ENCODE measurements around the gene GPR45.

Gene GPR45

GRCh38 chr2:105254531-105255210, 13.1 kb downstream of the GPR45 start:
- no peak for DNase-seq

GRCh38 chr2:105255979-105256378, 14.4 kb downstream of the GPR45 start:
- DNase-seq: no peak

- DNase-seq: no peak
Measured at GRCh38 chr2:105256431-105257047, 15.0 kb downstream of the GPR45 start.

- no peak for DNase-seq
Measured at GRCh38 chr2:105257981-105258380, 16.4 kb downstream of the GPR45 start.

GRCh38 chr2:105258835-105259350, 17.4 kb downstream of the GPR45 start:
- DNase-seq: no peak

- no peak for DNase-seq
Measured at GRCh38 chr2:105261061-105261460, 19.5 kb downstream of the GPR45 start.

- DNase-seq: no peak
Measured at GRCh38 chr2:105262651-105263091, 21.1 kb downstream of the GPR45 start.

GRCh38 chr2:105269426-105269825, 27.9 kb downstream of the GPR45 start:
- DNase-seq: no peak

GRCh38 chr2:105271393-105272045, 30.0 kb downstream of the GPR45 start:
- DNase-seq: no peak

GRCh38 chr2:105272176-105272575, 30.6 kb downstream of the GPR45 start:
- no peak for DNase-seq

GRCh38 chr2:105274046-105274445, 32.5 kb downstream of the GPR45 start:
- no peak for DNase-seq

- no peak for DNase-seq
Measured at GRCh38 chr2:105278654-105279053, 37.1 kb downstream of the GPR45 start.

- DNase-seq: no peak
Measured at GRCh38 chr2:105279126-105279525, 37.6 kb downstream of the GPR45 start.

- DNase-seq: no peak
Measured at GRCh38 chr2:105280281-105280680, 38.7 kb downstream of the GPR45 start.

GRCh38 chr2:105283532-105283931, 42.0 kb downstream of the GPR45 start:
- DNase-seq: no peak

GRCh38 chr2:105287692-105288091, 46.1 kb downstream of the GPR45 start:
- no peak for DNase-seq

GRCh38 chr2:105288133-105288532, 46.6 kb downstream of the GPR45 start:
- DNase-seq: no peak

- no peak for DNase-seq
Measured at GRCh38 chr2:105290981-105291660, 49.6 kb downstream of the GPR45 start.

- no peak for DNase-seq
Measured at GRCh38 chr2:105291981-105292380, 50.4 kb downstream of the GPR45 start.
